Coronary artery (tissue), 2 donors: ENCODE data around the gene MEGF11.

Source experiments
- DNase-seq: peaks from one replicate; pipeline ENCODE4 v3.0.0-alpha.2; 2017; ENCODE audit warnings: low spot score
- H3K27ac ChIP-seq, 2 donors: fragments of 200-600 bp; sonication (generic); one replicate each; pipeline ENCODE4 v1.5.1; 2016 to 2019
- H3K4me3 ChIP-seq: fragments of 200-600 bp; sonication (generic); 2 replicates; pipeline ENCODE4 v1.5.1; 2016; ENCODE audit warnings: mild to moderate bottlenecking, moderate library complexity
- CTCF ChIP-seq: fragments of 200-600 bp; sonication (generic); IDR thresholded peaks from one replicate; pipeline ENCODE4 v1.5.1; 2019; ENCODE audit warnings: antibody characterized with exemption

MEGF11 gene

GRCh38 chr15:65926459-65926858 is 327.1 kb downstream of the MEGF11 start:
- no peak for DNase-seq
- no peak overlapping the region for H3K27ac ChIP-seq
- H3K4me3 ChIP-seq = no peak overlapping the region
- TF ChIP-seq CTCF = no peak

GRCh38 chr15:65925338-65925737 is 328.2 kb downstream of the MEGF11 start:
- no peak for DNase-seq
- Histone ChIP-seq H3K4me3 (no peak overlapping the region), H3K27ac (no peak overlapping the region)
- no peak for TF ChIP-seq CTCF

GRCh38 chr15:65924004-65924403 is 329.5 kb downstream of the MEGF11 start:
- DNase-seq = no peak
- no peak for TF ChIP-seq CTCF
- no peak overlapping the region for H3K27ac ChIP-seq

GRCh38 chr15:65923264-65923663 is 330.3 kb downstream of the MEGF11 start:
- TF ChIP-seq CTCF = no peak
- Histone ChIP-seq H3K27ac (no peak overlapping the region), H3K4me3 (no peak overlapping the region)
- DNase-seq = no peak

More at GRCh38 chr15:65924004-65924403, 329.5 kb downstream of the MEGF11 start:
- H3K4me3 ChIP-seq = no peak overlapping the region

GRCh38 chr15:65922621-65923020 is 330.9 kb downstream of the MEGF11 start:
- no peak for DNase-seq
- TF ChIP-seq CTCF = no peak
- Histone ChIP-seq H3K4me3 (no peak overlapping the region), H3K27ac (no peak overlapping the region)

- H3K4me3 ChIP-seq = no peak overlapping the region
- no peak overlapping the region for H3K27ac ChIP-seq
- TF ChIP-seq CTCF = no peak
- no peak for DNase-seq
These were observed 331.8 kb downstream of the MEGF11 start for GRCh38 chr15:65921780-65922179.

- no peak for DNase-seq
- Histone ChIP-seq H3K27ac (no peak overlapping the region), H3K4me3 (no peak overlapping the region)
- TF ChIP-seq CTCF = no peak
These were observed 332.7 kb downstream of the MEGF11 start for GRCh38 chr15:65920825-65921309.
